AG09309 (cell line): ENCODE results near the gene RAD51B.
"Not testable (repeated sequence)": the region's sequence is repeated elsewhere in the genome, so short reads cannot be mapped to it uniquely, and the experiment has no call there.

ENCODE experiments used
- DNase-seq: peaks from one replicate; pipeline ENCODE4 v3.0.0-alpha.2; 2010; ENCODE audit warnings: low read depth
- H3K4me3 ChIP-seq: 2 replicates; pipeline ENCODE4 v1.5.1; 2011; ENCODE audit warnings: mild to moderate bottlenecking, low read depth, low read length, moderate library complexity; ENCODE audit not compliant: control insufficient read depth
- CTCF ChIP-seq: IDR thresholded peaks from 2 replicates; pipeline ENCODE4 v1.5.1; 2011; ENCODE audit warnings: mild to moderate bottlenecking, low read depth, low read length, inconsistent platforms; ENCODE audit not compliant: insufficient read depth, control insufficient read depth; ENCODE audit errors: missing control alignments

Gene RAD51B

GRCh38 chr14:68257969-68258368 lies 438.4 kb downstream of the RAD51B start:
- no peak for TF ChIP-seq CTCF
- no peak overlapping the region for H3K4me3 ChIP-seq
- no peak for DNase-seq

- H3K4me3 ChIP-seq, DNase-seq: not testable (repeated sequence)
These were observed 439.4 kb downstream of the RAD51B start for GRCh38 chr14:68258995-68259394.

- H3K4me3 ChIP-seq = no peak overlapping the region
- TF ChIP-seq CTCF = no peak
- DNase-seq = no peak
These were observed 440.5 kb downstream of the RAD51B start for GRCh38 chr14:68260121-68260520.

GRCh38 chr14:68261092-68261842 lies 441.7 kb downstream of the RAD51B start:
- no peak for TF ChIP-seq CTCF
- no peak overlapping the region for H3K4me3 ChIP-seq
- DNase-seq = no peak

- no peak for TF ChIP-seq CTCF
- H3K4me3 ChIP-seq = no peak overlapping the region
- DNase-seq = no peak
These were observed 443.0 kb downstream of the RAD51B start for GRCh38 chr14:68262567-68262966.

GRCh38 chr14:68263563-68264259 lies 444.1 kb downstream of the RAD51B start:
- no peak overlapping the region for H3K4me3 ChIP-seq
- TF ChIP-seq CTCF = no peak
- DNase-seq = no peak

- TF ChIP-seq CTCF = no peak
- H3K4me3 ChIP-seq = no peak overlapping the region
- no peak for DNase-seq
These were observed 444.6 kb downstream of the RAD51B start for GRCh38 chr14:68264260-68264569.
